ENCODE measurements around the gene B4GALT2.

B4GALT2 gene

DNA sequence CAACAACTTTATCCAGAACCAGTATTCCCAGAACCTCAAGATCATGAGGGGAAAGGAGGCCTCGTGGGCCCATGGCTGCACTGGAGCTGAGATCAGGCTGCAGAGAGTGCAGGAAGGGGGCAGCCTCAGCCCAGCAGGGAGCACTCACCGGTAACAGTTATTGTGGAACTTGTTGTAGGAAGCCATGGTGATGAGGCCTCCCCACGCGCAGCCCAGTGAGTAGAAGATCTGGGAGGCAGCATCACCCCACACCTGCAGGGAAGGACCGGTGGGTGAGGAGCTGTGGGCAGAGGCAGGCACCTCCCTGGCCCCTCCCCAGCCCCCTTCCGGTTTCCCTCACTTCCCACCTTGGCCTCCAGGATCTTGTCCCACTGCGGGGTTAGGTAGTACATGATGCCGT lies 23.2 kb downstream of the B4GALT2 start:
- Histone ChIP-seq H3F3A (ENCODE audit: insufficient read depth) (no peaks in the 10 kb centered on the region), H3K36me3 (ENCODE audit: low read length) (no peaks in the 10 kb centered on the region), H3K4me3 (ENCODE audit: insufficient read depth, low read length, poor library complexity, severe bottlenecking) (no peak overlapping the region), H3K27me3 (ENCODE audit: low read length) (no peaks in the 10 kb centered on the region), H2AFZ (ENCODE audit: low read depth, low read length, severe bottlenecking) (no peak overlapping the region), H3K9me2 (replicated peaks; ENCODE audit: insufficient read depth, low read length) (no peaks in the 10 kb centered on the region), H3K9ac (ENCODE audit: low read length) (no peak overlapping the region), H3K9me3 (ENCODE audit: insufficient read depth, low read length) (no peaks in the 10 kb centered on the region), H4K20me1 (ENCODE audit: low read depth, low read length) (no peaks in the 10 kb centered on the region), H3K27ac (ENCODE audit: low read depth, low read length) (no peak overlapping the region), H3K79me2 (ENCODE audit: insufficient read depth, low read length) (no peaks in the 10 kb centered on the region), H3K4me2 (ENCODE audit: low read depth, low read length, poor library complexity, severe bottlenecking) (no peak overlapping the region)
- no peak for TF ChIP-seq EZH2phosphoT487 (conservative IDR thresholded peaks at IDR 0.05; ENCODE audit: low read length)
- TF ChIP-seq, protein P1, sequence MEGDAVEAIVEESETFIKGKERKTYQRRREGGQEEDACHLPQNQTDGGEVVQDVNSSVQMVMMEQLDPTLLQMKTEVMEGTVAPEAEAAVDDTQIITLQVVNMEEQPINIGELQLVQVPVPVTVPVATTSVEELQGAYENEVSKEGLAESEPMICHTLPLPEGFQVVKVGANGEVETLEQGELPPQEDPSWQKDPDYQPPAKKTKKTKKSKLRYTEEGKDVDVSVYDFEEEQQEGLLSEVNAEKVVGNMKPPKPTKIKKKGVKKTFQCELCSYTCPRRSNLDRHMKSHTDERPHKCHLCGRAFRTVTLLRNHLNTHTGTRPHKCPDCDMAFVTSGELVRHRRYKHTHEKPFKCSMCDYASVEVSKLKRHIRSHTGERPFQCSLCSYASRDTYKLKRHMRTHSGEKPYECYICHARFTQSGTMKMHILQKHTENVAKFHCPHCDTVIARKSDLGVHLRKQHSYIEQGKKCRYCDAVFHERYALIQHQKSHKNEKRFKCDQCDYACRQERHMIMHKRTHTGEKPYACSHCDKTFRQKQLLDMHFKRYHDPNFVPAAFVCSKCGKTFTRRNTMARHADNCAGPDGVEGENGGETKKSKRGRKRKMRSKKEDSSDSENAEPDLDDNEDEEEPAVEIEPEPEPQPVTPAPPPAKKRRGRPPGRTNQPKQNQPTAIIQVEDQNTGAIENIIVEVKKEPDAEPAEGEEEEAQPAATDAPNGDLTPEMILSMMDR (IDR thresholded peaks at IDR 0.05; ENCODE audit: insufficient read depth, low read length, poor library complexity, severe bottlenecking), result no peak

DNA sequence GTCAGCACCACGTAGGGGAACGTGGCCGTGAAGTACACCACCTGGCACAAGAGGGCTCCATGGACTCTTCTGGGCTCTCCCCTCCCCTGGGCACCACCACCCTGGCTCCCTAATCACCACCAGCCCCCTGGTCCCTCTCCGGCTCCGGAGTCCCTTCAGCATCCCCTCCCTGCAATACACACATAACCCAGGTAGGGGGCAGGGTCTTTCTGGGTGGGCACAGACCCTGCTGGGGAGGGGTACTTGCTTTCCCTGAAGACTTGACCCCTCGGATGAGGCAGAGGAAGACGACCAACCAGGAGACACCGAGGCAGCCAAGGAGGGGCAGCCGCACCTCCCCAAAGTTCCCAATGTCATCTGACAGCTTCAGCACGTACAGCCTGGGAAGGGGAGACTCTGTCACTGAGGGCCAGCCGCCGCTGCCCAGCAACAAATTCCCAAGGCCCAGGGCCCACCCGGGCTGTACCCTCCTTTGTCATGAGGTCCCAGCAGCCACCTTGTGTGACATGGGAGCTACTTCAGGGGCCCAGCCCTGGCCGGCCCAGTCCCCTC lies 23.7 kb downstream of the B4GALT2 start:
- no peak overlapping the region for H3K4me2 ChIP-seq (ENCODE audit: low read depth, low read length, poor library complexity, severe bottlenecking)

DNA sequence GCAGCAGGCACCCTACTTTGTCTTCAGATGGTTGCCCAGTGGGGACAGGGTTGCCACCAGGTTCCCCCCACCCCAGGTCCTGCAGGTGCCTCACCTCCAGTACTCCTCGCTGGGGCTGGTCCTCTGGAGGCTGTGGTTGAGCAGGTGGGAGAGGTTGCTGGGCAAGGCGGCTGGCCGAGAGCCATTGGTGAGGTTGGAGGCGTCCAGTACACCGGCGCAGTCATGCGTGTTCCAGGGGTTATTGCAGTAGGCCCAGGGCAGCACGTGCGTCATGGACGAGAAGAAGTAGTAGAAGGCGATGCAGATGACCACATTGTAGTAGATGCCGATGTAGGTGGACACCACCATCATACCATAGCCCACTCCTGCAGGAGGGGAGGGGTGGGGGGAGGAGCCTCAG lies 29.2 kb downstream of the B4GALT2 start:
- Histone ChIP-seq H3K27me3 (ENCODE audit: low read length) (no peaks in the 10 kb centered on the region), H3K4me3 (ENCODE audit: insufficient read depth, low read length, poor library complexity, severe bottlenecking) (no peak overlapping the region), H3K9ac (ENCODE audit: low read length) (no peak overlapping the region), H2AFZ (ENCODE audit: low read depth, low read length, severe bottlenecking) (no peak overlapping the region), H3K79me2 (ENCODE audit: insufficient read depth, low read length) (no peaks in the 10 kb centered on the region), H3F3A (ENCODE audit: insufficient read depth) (no peaks in the 10 kb centered on the region), H3K36me3 (ENCODE audit: low read length) (no peaks in the 10 kb centered on the region), H3K27ac (ENCODE audit: low read depth, low read length) (no peak overlapping the region), H3K9me2 (replicated peaks; ENCODE audit: insufficient read depth, low read length) (no peaks in the 10 kb centered on the region), H3K4me2 (ENCODE audit: low read depth, low read length, poor library complexity, severe bottlenecking) (no peak overlapping the region), H4K20me1 (ENCODE audit: low read depth, low read length) (no peaks in the 10 kb centered on the region), H3K9me3 (ENCODE audit: insufficient read depth, low read length) (no peaks in the 10 kb centered on the region)
- no peak for TF ChIP-seq EZH2phosphoT487 (conservative IDR thresholded peaks at IDR 0.05; ENCODE audit: low read length)
- TF ChIP-seq, protein P1 (IDR thresholded peaks at IDR 0.05; ENCODE audit: insufficient read depth, low read length, poor library complexity, severe bottlenecking), result no peak

More for the DNA sequence above, 23.7 kb downstream of the B4GALT2 start:
- Histone ChIP-seq H3K9ac (ENCODE audit: low read length) (no peak overlapping the region), H3K27me3 (ENCODE audit: low read length) (no peaks in the 10 kb centered on the region), H3K79me2 (ENCODE audit: insufficient read depth, low read length) (no peaks in the 10 kb centered on the region), H3K9me3 (ENCODE audit: insufficient read depth, low read length) (no peaks in the 10 kb centered on the region), H3K36me3 (ENCODE audit: low read length) (no peaks in the 10 kb centered on the region), H3K4me3 (ENCODE audit: insufficient read depth, low read length, poor library complexity, severe bottlenecking) (no peak overlapping the region), H3K27ac (ENCODE audit: low read depth, low read length) (no peak overlapping the region), H4K20me1 (ENCODE audit: low read depth, low read length) (no peaks in the 10 kb centered on the region), H2AFZ (ENCODE audit: low read depth, low read length, severe bottlenecking) (no peak overlapping the region), H3K9me2 (replicated peaks; ENCODE audit: insufficient read depth, low read length) (no peaks in the 10 kb centered on the region), H3F3A (ENCODE audit: insufficient read depth) (no peaks in the 10 kb centered on the region)
- TF ChIP-seq EZH2phosphoT487 (conservative IDR thresholded peaks at IDR 0.05; ENCODE audit: low read length), result no peak
- TF ChIP-seq, protein P1 (IDR thresholded peaks at IDR 0.05; ENCODE audit: insufficient read depth, low read length, poor library complexity, severe bottlenecking), result no peak
